Measurements from ENCODE around the gene ENTPD2. TPM values are rescaled to one million over a fixed set of nuclear protein-coding genes. Genes with fewer than 3 reads are reported as not detected.

The ENTPD2 gene
- total and polyA plus RNA-seq, 2 experiments from 2014 or later = 1.8 to 1.9 TPM

GRCh38 chr9:137097761-137098462 is 44.1 kb upstream of the ENTPD2 start:
- Histone ChIP-seq H3K79me2 (replicated peaks; ENCODE audit: insufficient read depth) (no peaks in the 10 kb centered on the region), H3K4me1 (ENCODE audit: insufficient read depth) (no peaks in the 10 kb centered on the region), H2AFZ (no peak overlapping the region), H4K20me1 (replicated peaks; ENCODE audit: insufficient read depth) (no peaks in the 10 kb centered on the region), H3K27ac (ENCODE audit: low read depth) (no peak overlapping the region), H3K4me3 (no peak overlapping the region), H3K9me2 (ENCODE audit: insufficient read depth) (no peaks in the 10 kb centered on the region), H3F3A (replicated peaks; ENCODE audit: low read depth) (peaks cover 8% of the 10 kb centered on the region; the same call in 1 of the 2 replicates), H3K27me3 (ENCODE audit: insufficient read depth) (no peaks in the 10 kb centered on the region), H3K4me2 (no peak overlapping the region), H3K36me3 (ENCODE audit: insufficient read depth) (peaks cover 8% of the 10 kb centered on the region)
- Mint-ChIP-seq H3K9me3 (0 out of 3 replicates have a peak, but pooled peaks cover 2% of the 10 kb centered on the region), H3K27ac (no peak overlapping the region), H3K36me3 (ENCODE audit: low read depth) (peaks cover 21% of the 10 kb centered on the region), H3K4me3 (no peak overlapping the region), H3K27me3 (ENCODE audit: insufficient read depth, low read depth, poor library complexity) (peaks cover 4% of the 10 kb centered on the region), H3K4me1 (no peaks in the 10 kb centered on the region)
- DNase-seq (ENCODE audit: low spot score) (no peak), ATAC-seq (no peak)
- TF ChIP-seq REST (IDR thresholded peaks at IDR 0.05; ENCODE audit: unreplicated experiment) = no peak
- no peak for TF ChIP-seq NANOG (IDR thresholded peaks at IDR 0.05; ENCODE audit: borderline replicate concordance)
- TF ChIP-seq ETS1 (IDR thresholded peaks at IDR 0.05) = no peak
- no peak for TF ChIP-seq ZNF114 (CRISPR knock-in tag; IDR thresholded peaks at IDR 0.05)
- no peak for TF ChIP-seq EZH2phosphoT487 (IDR thresholded peaks at IDR 0.05; ENCODE audit: unreplicated experiment)
- TF ChIP-seq ZNF462 (CRISPR knock-in tag; IDR thresholded peaks at IDR 0.05) = no peak
- TF ChIP-seq STAT1 (IDR thresholded peaks at IDR 0.05; ENCODE audit: unreplicated experiment) = no peak
- TF ChIP-seq JUNB (IDR thresholded peaks at IDR 0.05; ENCODE audit: unreplicated experiment) = no peak
- TF ChIP-seq ZNF331 (CRISPR knock-in tag; IDR thresholded peaks at IDR 0.05; ENCODE audit: low read depth) = no peak
- TF ChIP-seq POLR2AphosphoS5 (IDR thresholded peaks at IDR 0.05; ENCODE audit: low read depth) = no peak
- TF ChIP-seq CREB1 (CRISPR knock-in tag; IDR thresholded peaks at IDR 0.05; ENCODE audit: low read depth) = no peak
- no peak for TF ChIP-seq CTCF (conservative IDR thresholded peaks at IDR 0.05; ENCODE audit: low read depth in 2 of 2)
- no peak for TF ChIP-seq EZH2 (IDR thresholded peaks at IDR 0.05; ENCODE audit: low read depth, unreplicated experiment)
